Measurements from ENCODE around the gene BAZ2B.

DNA sequence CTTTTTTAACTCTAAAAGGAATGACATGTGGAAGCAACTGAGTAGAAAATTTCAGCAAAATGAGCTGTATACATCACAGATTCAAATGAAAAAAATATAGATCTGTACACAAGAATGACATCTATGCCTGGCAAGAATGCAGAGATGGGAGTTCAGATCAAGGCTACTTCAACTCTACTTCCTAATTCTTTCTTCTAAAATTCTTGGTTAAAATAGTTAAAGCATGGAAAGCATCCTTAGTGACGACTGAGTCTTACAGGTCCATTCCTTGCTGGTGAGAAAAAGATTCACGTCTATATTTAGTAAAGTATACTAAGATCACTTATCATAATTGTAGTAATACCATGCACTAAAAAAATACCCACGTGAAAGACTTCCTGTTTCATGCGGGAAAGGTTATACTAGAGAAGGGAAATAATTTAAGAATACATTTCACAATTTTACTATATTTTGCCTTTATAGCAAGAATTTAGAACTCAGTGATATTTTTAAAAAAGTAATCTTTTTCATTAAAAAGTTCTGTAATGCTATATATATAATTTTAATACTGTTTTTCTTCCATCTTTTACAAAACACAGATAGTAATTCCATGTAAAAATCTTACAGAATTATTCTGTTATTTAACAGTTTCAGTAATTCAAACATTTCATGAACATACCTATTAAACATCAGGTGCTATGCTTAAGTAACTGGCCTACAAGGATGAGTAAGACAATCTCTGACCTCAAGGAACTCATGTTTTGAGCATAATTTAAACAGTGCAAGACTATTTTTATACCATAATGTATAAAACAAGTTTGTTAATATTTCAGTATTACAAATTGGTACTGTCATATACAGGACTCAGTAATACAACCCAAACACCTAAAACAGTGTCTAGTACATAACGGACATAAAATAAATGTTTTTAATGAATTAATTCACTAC, 159.6 kb downstream of the BAZ2B start:
- no peak for TF ChIP-seq NFIC (IDR thresholded peaks at IDR 0.05; ENCODE audit: borderline replicate concordance)
- no peak for TF ChIP-seq CTCF (IDR thresholded peaks at IDR 0.05)
- TF ChIP-seq MXI1 (IDR thresholded peaks at IDR 0.05; ENCODE audit: low read depth, low read length), result no peak
